Loucy (cell line): ENCODE measurements around the gene HOXB7.

Source experiments
- CTCF ChIP-seq: fragments of 200-600 bp; sonication (generic); conservative IDR thresholded peaks from 2 replicates; pipeline ENCODE4 v1.5.1; 2014; ENCODE audit warnings: mild to moderate bottlenecking, antibody characterized with exemption, low read length
- EZH2phosphoT487 ChIP-seq: fragments of 200-600 bp; IDR thresholded peaks from 2 replicates; pipeline ENCODE4 v1.6.1; 2018; ENCODE audit warnings: antibody characterized with exemption, mild to moderate bottlenecking, moderate library complexity, borderline replicate concordance

DNA sequence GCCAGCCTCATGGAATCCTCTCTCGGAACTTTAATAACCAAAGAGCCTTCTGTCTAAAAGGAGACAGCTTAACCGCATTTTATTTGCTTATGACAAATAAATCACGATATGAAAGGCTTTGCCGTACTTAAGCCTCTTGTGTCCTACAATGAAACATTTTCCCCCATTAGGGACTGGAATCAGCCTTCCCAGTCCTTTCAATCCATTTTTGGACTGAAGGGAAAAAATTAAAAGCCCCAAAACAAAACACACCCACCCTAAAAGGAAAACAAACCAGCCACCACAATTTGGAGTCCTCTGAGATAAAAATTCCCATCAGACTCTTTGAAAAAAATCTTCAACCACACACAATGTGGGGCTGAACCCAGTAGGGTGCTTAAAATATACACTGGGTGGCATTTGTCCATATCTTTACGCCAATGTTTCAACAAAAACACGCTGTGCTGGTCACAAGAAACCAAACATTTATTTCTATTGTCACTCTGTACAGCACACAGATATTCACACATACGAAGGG, 35.7 kb downstream of the HOXB7 start:
- no peak for TF ChIP-seq CTCF
- TF ChIP-seq EZH2phosphoT487 = no peak
